T-helper 2 cell (primary cell): ENCODE data around the gene TRIM65.

ENCODE experiments used
- DNase-seq, 5 experiments: peaks; one replicate each; pipeline versions ENCODE4 v3.0.0 to v3.0.0-alpha.2; 2012 to 2022
- total RNA-seq, 2 donors: gene quantifications; one replicate each; lab custom pipeline; 2026; lab: John Stamatoyannopoulos, UW

TRIM65 gene
- 29.0 to 39.6 reads per million in 2 donors for total RNA-seq

GRCh38 chr17:75896415-75897159 is at the start of gene TRIM65:
Gene TRIM65, minus strand, starts transcription at chr17:75896951. Its CDS starts 14 bp downstream, at chr17:75896937.
- peak; percentile 56 to 81 (median 64) for DNase-seq

- DNase-seq, result no peak
Observed at GRCh38 chr17:75945211-75945610, 48.5 kb upstream of the TRIM65 start.

- DNase-seq, result no peak
Observed at GRCh38 chr17:75943491-75943890, 46.7 kb upstream of the TRIM65 start.

- DNase-seq, result no peak
Observed at GRCh38 chr17:75942473-75942872, 45.7 kb upstream of the TRIM65 start.

GRCh38 chr17:75941442-75941819 is 44.7 kb upstream of the TRIM65 start:
- no peak for DNase-seq

GRCh38 chr17:75940727-75941441 is 44.1 kb upstream of the TRIM65 start, which contains the start of gene FBF1:
Gene FBF1, minus strand, starts transcription at chr17:75941042. Its CDS starts 2,893 bp downstream, at chr17:75938149.
- DNase-seq, result peak; percentile 79 to 88 (median 84)

- no peak for DNase-seq
Observed at GRCh38 chr17:75937652-75938051, 40.9 kb upstream of the TRIM65 start.

GRCh38 chr17:75933808-75934207 is 37.1 kb upstream of the TRIM65 start:
- no peak for DNase-seq

- no peak for DNase-seq
Observed at GRCh38 chr17:75932852-75933251, 36.1 kb upstream of the TRIM65 start.

- no peak for DNase-seq
Observed at GRCh38 chr17:75931062-75931461, 34.3 kb upstream of the TRIM65 start.

- peak in 1 of 5 experiments; percentile 17 for DNase-seq
Observed at GRCh38 chr17:75927286-75927922, 30.7 kb upstream of the TRIM65 start.

GRCh38 chr17:75926456-75926855 is 29.7 kb upstream of the TRIM65 start:
- DNase-seq, result no peak

- DNase-seq, result no peak
Observed at GRCh38 chr17:75925912-75926311, 29.2 kb upstream of the TRIM65 start.

- no peak for DNase-seq
Observed at GRCh38 chr17:75925103-75925502, 28.4 kb upstream of the TRIM65 start.

- no peak for DNase-seq
Observed at GRCh38 chr17:75922963-75923874, 26.5 kb upstream of the TRIM65 start.

GRCh38 chr17:75922173-75922961 is 25.6 kb upstream of the TRIM65 start:
- DNase-seq, result no peak

GRCh38 chr17:75921596-75921995 is 24.8 kb upstream of the TRIM65 start:
- no peak for DNase-seq

- DNase-seq, result no peak
Observed at GRCh38 chr17:75920045-75920560, 23.4 kb upstream of the TRIM65 start.

GRCh38 chr17:75919611-75920010 is 22.9 kb upstream of the TRIM65 start:
- no peak for DNase-seq

GRCh38 chr17:75917917-75918445 is 21.2 kb upstream of the TRIM65 start:
- DNase-seq, result no peak
